ENCODE measurements around the gene SLC25A14. TPM values are rescaled to one million over a fixed set of nuclear protein-coding genes. Genes with fewer than 3 reads are reported as not detected.

Gene SLC25A14
- total RNA-seq, 4 donors from 2014 or later, result 6.2 to 8.4 (median 6.4) TPM

DNA sequence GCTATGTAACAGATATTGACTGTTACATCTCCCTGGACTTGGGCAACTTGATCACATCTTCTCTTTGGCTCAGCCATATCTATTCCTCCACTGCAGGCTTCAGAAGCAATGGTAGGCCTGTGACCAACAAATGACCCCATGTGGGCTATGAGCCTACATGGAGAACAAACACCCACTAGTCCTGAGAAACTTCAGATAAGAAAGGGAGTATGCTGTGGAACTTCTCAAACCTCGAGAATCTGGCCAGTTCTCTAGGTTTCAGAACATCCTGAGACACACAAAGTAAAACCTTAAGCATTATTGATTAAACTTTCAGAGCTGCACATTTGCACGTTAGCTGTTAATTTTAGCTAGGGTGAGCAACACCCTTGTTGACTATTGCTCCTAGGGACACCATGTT is 78.3 kb downstream of the SLC25A14 start:
- TF ChIP-seq, protein P1, sequence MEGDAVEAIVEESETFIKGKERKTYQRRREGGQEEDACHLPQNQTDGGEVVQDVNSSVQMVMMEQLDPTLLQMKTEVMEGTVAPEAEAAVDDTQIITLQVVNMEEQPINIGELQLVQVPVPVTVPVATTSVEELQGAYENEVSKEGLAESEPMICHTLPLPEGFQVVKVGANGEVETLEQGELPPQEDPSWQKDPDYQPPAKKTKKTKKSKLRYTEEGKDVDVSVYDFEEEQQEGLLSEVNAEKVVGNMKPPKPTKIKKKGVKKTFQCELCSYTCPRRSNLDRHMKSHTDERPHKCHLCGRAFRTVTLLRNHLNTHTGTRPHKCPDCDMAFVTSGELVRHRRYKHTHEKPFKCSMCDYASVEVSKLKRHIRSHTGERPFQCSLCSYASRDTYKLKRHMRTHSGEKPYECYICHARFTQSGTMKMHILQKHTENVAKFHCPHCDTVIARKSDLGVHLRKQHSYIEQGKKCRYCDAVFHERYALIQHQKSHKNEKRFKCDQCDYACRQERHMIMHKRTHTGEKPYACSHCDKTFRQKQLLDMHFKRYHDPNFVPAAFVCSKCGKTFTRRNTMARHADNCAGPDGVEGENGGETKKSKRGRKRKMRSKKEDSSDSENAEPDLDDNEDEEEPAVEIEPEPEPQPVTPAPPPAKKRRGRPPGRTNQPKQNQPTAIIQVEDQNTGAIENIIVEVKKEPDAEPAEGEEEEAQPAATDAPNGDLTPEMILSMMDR (IDR thresholded peaks at IDR 0.05), result no peak
- no peak for TF ChIP-seq POLR2A (IDR thresholded peaks at IDR 0.05)
- Histone ChIP-seq H3K4me3 (no peak overlapping the region), H3K4me1 (no peaks in the 10 kb centered on the region), H3K27ac (no peak overlapping the region), H3K27me3 (no peaks in the 10 kb centered on the region), H3K9me3 (no peaks in the 10 kb centered on the region), H3K36me3 (peaks cover 0 to 8% (median 0%) of the 10 kb centered on the region in 3 donors)
- WGBS, 2 donors, result 47% methylated on average over 2 of the region's 2 CpGs; no CpG with 5 or more reads in 1 of the 2 donors
- no peak for DNase-seq
- intact Hi-C loops (cut with DNase I), result no loop called here

DNA sequence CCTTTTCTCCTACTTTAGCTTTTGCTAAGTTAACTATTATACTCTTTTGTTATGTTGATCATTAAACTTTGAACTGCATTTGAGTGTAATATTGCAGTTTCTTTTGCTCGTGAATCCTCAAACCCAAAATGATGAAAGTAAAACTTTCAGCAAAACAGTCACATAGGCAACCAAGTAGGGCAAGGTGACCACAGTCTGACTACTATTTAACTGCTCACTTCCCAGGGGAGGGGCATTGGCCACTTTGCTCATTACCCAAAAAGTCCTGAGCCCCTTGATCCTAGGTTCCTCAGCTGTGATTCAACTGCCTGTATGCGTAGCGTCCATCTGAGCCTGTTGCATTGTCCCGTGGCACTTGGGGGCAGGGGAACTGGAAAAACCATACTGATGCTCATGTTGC is 79.0 kb downstream of the SLC25A14 start:
- DNase-seq, result no peak
- no peaks in the 10 kb centered on the region for H3K9me3 ChIP-seq
- H3K27me3 ChIP-seq, result no peaks in the 10 kb centered on the region
- peaks cover 0 to 6% (median 0%) of the 10 kb centered on the region in 3 donors for H3K36me3 ChIP-seq
- no peak overlapping the region for H3K27ac ChIP-seq
- no peaks in the 10 kb centered on the region for H3K4me1 ChIP-seq
- TF ChIP-seq, protein P1 (IDR thresholded peaks at IDR 0.05), result no peak
- no peak for TF ChIP-seq POLR2A (IDR thresholded peaks at IDR 0.05)
- intact Hi-C loops (cut with DNase I), result no loop called here
- 83 to 90% methylated on average over 4 of the region's 4 CpGs for WGBS, 2 donors
- no peak overlapping the region for H3K4me3 ChIP-seq

DNA sequence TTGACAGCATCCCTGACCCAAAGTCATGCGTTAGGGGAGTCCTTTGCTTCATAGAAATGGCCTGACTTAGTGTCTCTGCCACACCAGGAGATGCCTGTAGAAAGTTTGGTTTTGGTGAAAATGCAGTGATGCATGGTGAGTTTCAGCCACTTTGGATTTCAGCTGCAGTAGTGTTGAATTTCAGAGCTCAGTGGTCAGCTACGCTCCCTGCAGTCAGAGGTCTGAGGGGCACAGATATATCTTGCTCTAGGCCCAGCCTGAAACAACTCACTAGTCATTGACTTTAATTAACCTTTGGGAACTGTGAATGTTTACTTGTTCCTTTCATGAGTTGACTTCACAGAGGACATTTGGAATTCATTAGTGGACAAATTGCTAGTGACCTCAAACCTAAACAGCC is 79.5 kb downstream of the SLC25A14 start:
- intact Hi-C loops (cut with DNase I), result no loop called here
- no peaks in the 10 kb centered on the region for H3K27me3 ChIP-seq
- peaks cover 0 to 6% (median 0%) of the 10 kb centered on the region in 3 donors for H3K36me3 ChIP-seq
- H3K27ac ChIP-seq, result no peak overlapping the region
- no peaks in the 10 kb centered on the region for H3K4me1 ChIP-seq
- DNase-seq, result no peak
- 73% methylated on average over 2 of the region's 2 CpGs; no CpG with 5 or more reads in 1 of the 2 donors for WGBS, 2 donors
- TF ChIP-seq POLR2A (IDR thresholded peaks at IDR 0.05), result no peak
- TF ChIP-seq, protein P1 (IDR thresholded peaks at IDR 0.05), result no peak
- H3K4me3 ChIP-seq, result no peak overlapping the region
- no peaks in the 10 kb centered on the region for H3K9me3 ChIP-seq

Small RNA genes within 50 kb of the gene (small RNA-seq; reads per million reads assigned to genes)
- gene AL035423.1 (0 reads per million in 4 donors), gene RNU6-1130P (0 reads per million in 4 donors)

Other genes with a start within 250 kb of the SLC25A14 start
- 10 to 100 TPM in 3 of 4 donors, 1 to 10 TPM in 1; 9.2 to 14.1 (median 12.5) TPM for gene ELF4, start 229.4 kb upstream of the SLC25A14 start, total RNA-seq
- gene AIFM1, start 174.1 kb upstream of the SLC25A14 start, total RNA-seq, result 10 to 100 TPM; 10.9 to 23.1 (median 17.0) TPM
- under 1 TPM in 1 of 4 donors, not detected in 3; 0.38 TPM for gene RAB33A, start 168.0 kb upstream of the SLC25A14 start, total RNA-seq
- 1 to 10 TPM; 2.5 to 5.7 (median 3.7) TPM for gene ZNF280C, start 71.0 kb upstream of the SLC25A14 start, total RNA-seq
- gene GPR119, start 45.8 kb downstream of the SLC25A14 start, total RNA-seq, result not detected
- gene RBMX2, start 62.1 kb downstream of the SLC25A14 start, total RNA-seq, result 10 to 100 TPM in 3 of 4 donors, 1 to 10 TPM in 1; 4.4 to 13.0 (median 11.3) TPM

All from esophagus squamous epithelium (tissue), 5 donors.